Activated naive CD4-positive, alpha-beta T cell treated with anti-CD3 and anti-CD28 coated beads, Interleukin-2, amount 50 U/mL, for 72 hours (primary cell): Measurements from ENCODE around the gene AGTRAP. TPM values are rescaled to one million over a fixed set of nuclear protein-coding genes. Genes with fewer than 3 reads are reported as not detected.

Source experiments
- ATAC-seq, 2 donors: fragments of 150-1000 bp; cut with Tn5 transposase; 2 replicates each; pipeline ENCODE4 v1.10.0; 2021; ENCODE audit warnings: mild to moderate bottlenecking in 2 of 2, moderate library complexity in 2 of 2
- DNase-seq, 2 donors: peaks; one replicate each; pipeline ENCODE4 v3.0.0; 2021 to 2022; ENCODE audit warnings: low spot score in 2 of 2
- H3K27ac Mint-ChIP-seq, 2 donors: one replicate each; pipeline ENCODE4 v1.8.0; 2022; ENCODE audit warnings: mild to moderate bottlenecking in 2 of 2, mixed read lengths in 2 of 2
- H3K36me3 Mint-ChIP-seq, 2 donors: one replicate each; pipeline ENCODE4 v1.8.0; 2022; ENCODE audit warnings: mixed read lengths in 2 of 2
- H3K9me3 Mint-ChIP-seq, 2 donors: one replicate each; pipeline ENCODE4 v1.8.0; 2022; ENCODE audit warnings: mixed read lengths in 2 of 2
- total RNA-seq, 2 donors: library from RNA; stranded (reverse); gene quantifications; one replicate each; pipeline ENCODE4 v1.2.3, GENCODE V29; 2022

The AGTRAP gene
- total RNA-seq, 2 donors from 2014 or later: 9.7 to 24.1 TPM

GRCh38 chr1:11725616-11726015 lies 10.3 kb upstream of the AGTRAP start:
- Mint-ChIP-seq H3K27ac (no peak overlapping the region), H3K36me3 (no peaks in the 10 kb centered on the region), H3K9me3 (no peaks in the 10 kb centered on the region)
- DNase-seq (no peak), ATAC-seq (no peak)

GRCh38 chr1:11727119-11727518 lies 8.8 kb upstream of the AGTRAP start:
- no peaks in the 10 kb centered on the region for H3K9me3 Mint-ChIP-seq

GRCh38 chr1:11728126-11728806 lies 7.7 kb upstream of the AGTRAP start:
- no peak for DNase-seq
- no peaks in the 10 kb centered on the region for H3K36me3 Mint-ChIP-seq
- H3K27ac Mint-ChIP-seq: no peak overlapping the region
- no peak for ATAC-seq
- H3K9me3 Mint-ChIP-seq: no peaks in the 10 kb centered on the region

More at GRCh38 chr1:11727119-11727518, 8.8 kb upstream of the AGTRAP start:
- ATAC-seq (no peak), DNase-seq (no peak)
- H3K36me3 Mint-ChIP-seq: no peaks in the 10 kb centered on the region
- no peak overlapping the region for H3K27ac Mint-ChIP-seq

GRCh38 chr1:11729155-11729497 lies 6.8 kb upstream of the AGTRAP start:
- H3K36me3 Mint-ChIP-seq: no peaks in the 10 kb centered on the region
- no peak for DNase-seq
- no peak for ATAC-seq
- no peaks in the 10 kb centered on the region for H3K9me3 Mint-ChIP-seq
- H3K27ac Mint-ChIP-seq: no peak overlapping the region

GRCh38 chr1:11729498-11730428 lies 6.2 kb upstream of the AGTRAP start:
- no peak for DNase-seq
- H3K36me3 Mint-ChIP-seq: no peaks in the 10 kb centered on the region
- H3K27ac Mint-ChIP-seq: peak overlapping the region in 1 of 2 donors; percentile 44
- ATAC-seq: peak in 1 of 2 donors; percentile 45
- no peaks in the 10 kb centered on the region for H3K9me3 Mint-ChIP-seq

- no peak for DNase-seq
- Mint-ChIP-seq H3K36me3 (no peaks in the 10 kb centered on the region), H3K27ac (peak overlapping the region in 1 of 2 donors; percentile 44), H3K9me3 (no peaks in the 10 kb centered on the region)
- peak; percentile 56 to 79 for ATAC-seq
Observed at GRCh38 chr1:11730429-11730891, 5.5 kb upstream of the AGTRAP start.

- Mint-ChIP-seq H3K36me3 (peaks cover 0 to 5% of the 10 kb centered on the region in 2 donors), H3K27ac (peak overlapping the region; percentile 74 to 85), H3K9me3 (no peaks in the 10 kb centered on the region)
- peak in 1 of 2 donors; percentile 19 for ATAC-seq
- DNase-seq: no peak
Observed at GRCh38 chr1:11731691-11732283, 4.1 kb upstream of the AGTRAP start.

- Mint-ChIP-seq H3K36me3 (peaks cover 0 to 5% of the 10 kb centered on the region in 2 donors), H3K9me3 (no peaks in the 10 kb centered on the region), H3K27ac (no peak overlapping the region)
- ATAC-seq (no peak), DNase-seq (no peak)
Observed at GRCh38 chr1:11733306-11733705, 2.6 kb upstream of the AGTRAP start.

GRCh38 chr1:11735531-11735853 lies 444 bp upstream of the AGTRAP start:
- Mint-ChIP-seq H3K36me3 (peaks cover 0 to 5% of the 10 kb centered on the region in 2 donors), H3K27ac (peak overlapping the region in 1 of 2 donors; percentile 92), H3K9me3 (no peaks in the 10 kb centered on the region)
- no peak for DNase-seq
- no peak for ATAC-seq

GRCh38 chr1:11736746-11737639 lies 1.1 kb downstream of the AGTRAP start:
- peak; percentile 47 to 60 for ATAC-seq
- H3K36me3 Mint-ChIP-seq: peaks cover 0 to 5% of the 10 kb centered on the region in 2 donors
- DNase-seq: peak in 1 of 2 donors; percentile 49
- H3K27ac Mint-ChIP-seq: peak overlapping the region in 1 of 2 donors; percentile 92
- H3K9me3 Mint-ChIP-seq: no peaks in the 10 kb centered on the region

- Mint-ChIP-seq H3K27ac (no peak overlapping the region), H3K36me3 (peaks cover 0 to 5% of the 10 kb centered on the region in 2 donors), H3K9me3 (no peaks in the 10 kb centered on the region)
- ATAC-seq: no peak
- DNase-seq: no peak
Observed at GRCh38 chr1:11738096-11738495, 2.2 kb downstream of the AGTRAP start.

- ATAC-seq (no peak), DNase-seq (no peak)
- Mint-ChIP-seq H3K27ac (no peak overlapping the region), H3K36me3 (peaks cover 0 to 5% of the 10 kb centered on the region in 2 donors), H3K9me3 (no peaks in the 10 kb centered on the region)
Observed at GRCh38 chr1:11738783-11739182, 2.8 kb downstream of the AGTRAP start.

- Mint-ChIP-seq H3K27ac (peak overlapping the region; percentile 55 to 66), H3K9me3 (no peaks in the 10 kb centered on the region), H3K36me3 (peaks cover 0 to 5% of the 10 kb centered on the region in 2 donors)
- ATAC-seq: peak in 1 of 2 donors; percentile 65
- DNase-seq: no peak
Observed at GRCh38 chr1:11740258-11741192, 4.6 kb downstream of the AGTRAP start.

- H3K27ac Mint-ChIP-seq: peak overlapping the region in 1 of 2 donors; percentile 66
- H3K36me3 Mint-ChIP-seq: no peaks in the 10 kb centered on the region
- H3K9me3 Mint-ChIP-seq: no peaks in the 10 kb centered on the region
- DNase-seq (no peak), ATAC-seq (no peak)
Observed at GRCh38 chr1:11741482-11741881, 5.5 kb downstream of the AGTRAP start.

GRCh38 chr1:11741919-11742558 lies 6.1 kb downstream of the AGTRAP start:
- H3K36me3 Mint-ChIP-seq: no peaks in the 10 kb centered on the region
- no peaks in the 10 kb centered on the region for H3K9me3 Mint-ChIP-seq
- DNase-seq (no peak), ATAC-seq (no peak)
- H3K27ac Mint-ChIP-seq: no peak overlapping the region
